AG04450 (cell line): ENCODE results near the gene VSTM4. TPM values are rescaled to one million over a fixed set of nuclear protein-coding genes. Genes with fewer than 3 reads are reported as not detected.

ENCODE experiments used
- CTCF ChIA-PET: fragments of 300-600, 350-600 bp; formaldehyde crosslinking; extraction: SDS; loops from one replicate; lab custom pipeline; 2022; ENCODE audit warnings: antibody characterized with exemption, inconsistent platforms; lab: Charles Lee
- POLR2A ChIA-PET: fragments of 350-600 bp; formaldehyde crosslinking; extraction: SDS; loops from one replicate; lab custom pipeline; 2021; ENCODE audit warnings: antibody characterized with exemption, inconsistent platforms; lab: Yijun Ruan, JAX
- DNase-seq: peaks from one replicate; pipeline ENCODE4 v3.0.0-alpha.2; 2011; ENCODE audit warnings: low read depth, low spot score
- H3K27ac ChIP-seq: one replicate; pipeline ENCODE4 v1.5.1; 2012; ENCODE audit warnings: low read depth, low read length, control low read depth
- H3K27me3 ChIP-seq: one replicate; pipeline ENCODE4 v1.6.0; 2012; ENCODE audit warnings: low read length; ENCODE audit not compliant: control insufficient read depth, insufficient read depth
- H3K4me3 ChIP-seq: 2 replicates; pipeline ENCODE4 v1.5.1; 2011; ENCODE audit warnings: mild to moderate bottlenecking, low read depth, low read length, control low read depth
- H3K9me3 ChIP-seq: 2 replicates; pipeline ENCODE4 v1.5.1; 2012; ENCODE audit warnings: low read length; ENCODE audit not compliant: control insufficient read depth, insufficient read depth
- polyA plus RNA-seq: library from polyadenylated mRNA; depleted of rRNA; stranded (reverse); fragments of >200 nt; gene quantifications from 2 replicates; pipeline ENCODE4 v1.2.3, GENCODE V29; 2011
- TF ChIP-seq, protein P1 (sequence below): IDR thresholded peaks from 2 replicates; pipeline ENCODE4 v1.5.1; 2011; ENCODE audit warnings: low read depth, low read length, control low read depth, inconsistent platforms

VSTM4 gene
- polyA plus RNA-seq, 1 experiment, result 3.6 TPM

DNA sequence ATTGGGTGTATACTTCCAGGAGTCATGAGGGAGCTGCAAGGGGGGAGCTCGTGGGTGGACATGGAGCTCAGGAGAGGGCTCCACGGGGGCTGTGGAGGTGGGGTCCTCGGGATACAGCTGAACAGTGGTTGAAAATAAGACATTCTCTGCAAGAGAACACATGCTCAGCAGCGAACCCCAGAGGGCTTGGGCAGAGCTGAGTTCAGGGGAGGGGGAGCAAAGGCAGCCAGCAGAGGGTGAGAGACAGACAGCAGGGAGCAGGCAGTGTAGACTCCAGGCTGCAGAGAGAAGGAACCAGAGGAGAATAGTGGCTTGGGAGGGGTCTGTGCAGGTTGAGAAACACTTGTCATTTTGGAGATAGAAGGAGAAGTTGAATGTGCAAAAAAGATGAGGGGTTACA is 102.7 kb downstream of the VSTM4 start:
- Histone ChIP-seq H3K4me3 (no peak overlapping the region), H3K27me3 (peaks cover 17% of the 10 kb centered on the region), H3K9me3 (no peaks in the 10 kb centered on the region), H3K27ac (no peak overlapping the region)
- no peak for DNase-seq
- ChIA-PET POLR2A (interaction anchor here (0.6 kb wide), 1 partner anchor 201 kb away, joined by 3 read pairs; no protein-coding TSS in a partner anchor), CTCF (interaction anchor here (1.9 kb wide), 1 partner anchor 11 kb away, joined by 4 read pairs; no protein-coding TSS in a partner anchor)
- TF ChIP-seq, protein P1, sequence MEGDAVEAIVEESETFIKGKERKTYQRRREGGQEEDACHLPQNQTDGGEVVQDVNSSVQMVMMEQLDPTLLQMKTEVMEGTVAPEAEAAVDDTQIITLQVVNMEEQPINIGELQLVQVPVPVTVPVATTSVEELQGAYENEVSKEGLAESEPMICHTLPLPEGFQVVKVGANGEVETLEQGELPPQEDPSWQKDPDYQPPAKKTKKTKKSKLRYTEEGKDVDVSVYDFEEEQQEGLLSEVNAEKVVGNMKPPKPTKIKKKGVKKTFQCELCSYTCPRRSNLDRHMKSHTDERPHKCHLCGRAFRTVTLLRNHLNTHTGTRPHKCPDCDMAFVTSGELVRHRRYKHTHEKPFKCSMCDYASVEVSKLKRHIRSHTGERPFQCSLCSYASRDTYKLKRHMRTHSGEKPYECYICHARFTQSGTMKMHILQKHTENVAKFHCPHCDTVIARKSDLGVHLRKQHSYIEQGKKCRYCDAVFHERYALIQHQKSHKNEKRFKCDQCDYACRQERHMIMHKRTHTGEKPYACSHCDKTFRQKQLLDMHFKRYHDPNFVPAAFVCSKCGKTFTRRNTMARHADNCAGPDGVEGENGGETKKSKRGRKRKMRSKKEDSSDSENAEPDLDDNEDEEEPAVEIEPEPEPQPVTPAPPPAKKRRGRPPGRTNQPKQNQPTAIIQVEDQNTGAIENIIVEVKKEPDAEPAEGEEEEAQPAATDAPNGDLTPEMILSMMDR, result no peak

DNA sequence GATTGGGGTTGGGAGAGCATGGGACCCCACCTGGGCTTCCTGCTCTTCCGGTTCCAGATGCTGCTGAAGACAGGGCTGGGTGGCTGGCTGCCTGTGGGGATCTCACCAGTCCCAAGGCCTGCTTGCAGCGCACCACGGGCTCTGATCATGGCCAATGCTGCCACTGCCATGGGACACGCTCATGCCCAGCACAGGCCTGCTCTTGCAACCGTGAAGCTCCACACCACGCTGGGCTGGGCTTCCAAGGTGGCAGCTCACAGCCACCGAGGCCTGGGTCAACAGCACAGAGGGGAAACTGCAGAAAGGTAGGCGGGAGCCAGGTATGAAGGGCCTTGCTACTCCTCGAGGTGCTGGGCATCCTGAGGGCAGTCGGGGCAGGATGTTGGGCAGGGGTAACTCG is 103.6 kb downstream of the VSTM4 start:
- ChIA-PET CTCF (no interaction called here), POLR2A (no interaction called here)
- H3K4me3 ChIP-seq, result no peak overlapping the region
- TF ChIP-seq, protein P1, result no peak
- no peak overlapping the region for H3K27ac ChIP-seq
- no peaks in the 10 kb centered on the region for H3K9me3 ChIP-seq
- peaks cover 17% of the 10 kb centered on the region for H3K27me3 ChIP-seq
- no peak for DNase-seq

DNA sequence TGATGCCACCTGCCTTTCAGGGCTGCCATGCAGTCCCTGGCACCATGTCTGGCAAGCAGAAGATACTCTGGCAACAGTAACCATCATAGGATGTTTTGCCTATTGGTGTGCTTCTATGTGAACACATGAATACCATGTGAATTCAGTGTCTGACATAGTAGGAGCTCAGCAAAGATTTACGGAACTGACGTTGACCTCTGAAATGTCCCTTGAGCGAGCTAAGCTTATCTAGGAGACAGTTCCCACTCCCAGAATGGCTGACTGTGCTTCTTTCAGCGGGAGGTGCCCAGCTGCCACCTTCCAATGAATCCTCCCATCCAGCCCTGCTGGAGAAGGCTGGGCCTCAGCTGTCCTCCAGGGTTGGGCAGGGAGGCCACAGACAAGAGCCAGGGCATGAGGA is 104.5 kb downstream of the VSTM4 start:
- Histone ChIP-seq H3K27me3 (peaks cover 18% of the 10 kb centered on the region), H3K9me3 (no peaks in the 10 kb centered on the region), H3K27ac (no peak overlapping the region), H3K4me3 (no peak overlapping the region)
- TF ChIP-seq, protein P1, result no peak
- POLR2A ChIA-PET, result no interaction called here
- CTCF ChIA-PET, result no interaction called here
- DNase-seq, result no peak

DNA sequence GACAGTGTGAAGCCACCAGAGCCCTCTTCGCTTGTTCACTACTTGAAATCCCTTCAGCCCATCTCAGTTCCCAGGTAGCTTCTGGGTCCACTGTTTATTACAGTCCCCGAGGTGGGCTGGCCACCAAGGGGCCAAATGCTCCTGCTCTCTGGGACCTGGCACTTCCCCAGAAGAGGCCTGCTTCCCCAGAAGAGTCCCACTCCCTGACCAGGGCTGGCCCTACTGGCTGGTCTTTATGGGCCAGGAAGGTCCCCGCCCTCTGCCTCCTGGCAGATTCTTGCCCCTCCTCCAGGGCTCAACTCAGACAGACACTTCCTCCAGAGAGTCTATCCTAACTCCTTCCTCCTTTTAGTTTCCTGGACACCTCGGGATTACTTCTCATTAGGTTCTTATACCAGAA is 105.0 kb downstream of the VSTM4 start:
- no peak overlapping the region for H3K27ac ChIP-seq
- peaks cover 19% of the 10 kb centered on the region for H3K27me3 ChIP-seq
- DNase-seq, result no peak
- ChIA-PET POLR2A (no interaction called here), CTCF (no interaction called here)
- H3K4me3 ChIP-seq, result no peak overlapping the region
- TF ChIP-seq, protein P1, result no peak
- no peaks in the 10 kb centered on the region for H3K9me3 ChIP-seq

DNA sequence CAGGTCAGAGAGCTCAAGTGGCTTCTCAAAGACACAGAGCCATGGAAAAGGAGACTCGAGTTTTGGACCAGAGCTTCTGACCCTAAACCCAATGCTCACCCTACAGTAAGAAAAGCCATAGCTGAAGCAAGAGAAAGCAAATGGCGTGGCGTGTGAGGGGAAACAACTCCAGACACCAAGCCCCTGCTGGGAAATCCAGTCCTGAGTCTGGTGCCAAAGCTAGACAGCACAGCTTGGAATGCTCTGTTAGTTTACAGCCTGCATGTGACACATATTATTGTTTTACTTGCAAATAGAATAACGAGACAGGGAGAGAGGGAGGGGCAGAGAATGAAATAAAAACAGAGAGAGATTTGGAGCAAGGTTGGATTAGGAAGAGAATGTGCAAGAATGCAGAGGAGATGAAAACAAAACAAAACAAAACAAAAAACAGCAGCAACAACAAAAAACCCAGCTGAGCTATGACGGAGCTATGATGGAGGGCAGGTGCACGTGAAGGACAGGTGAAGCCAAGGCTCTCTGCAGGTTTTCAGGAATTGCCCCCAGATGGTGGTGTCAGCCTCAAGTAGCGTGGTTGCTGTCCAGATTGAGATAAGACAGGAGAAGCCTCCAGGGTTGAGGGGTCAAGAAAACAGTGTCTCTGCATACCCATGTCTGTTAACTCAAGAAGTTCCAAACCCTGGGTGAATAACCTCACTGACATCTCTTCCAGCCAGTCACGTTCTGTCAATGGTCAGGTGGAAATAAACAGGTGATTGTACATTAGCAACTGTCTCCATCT is 105.9 kb downstream of the VSTM4 start:
- ChIA-PET POLR2A (no interaction called here), CTCF (no interaction called here)
- Histone ChIP-seq H3K27me3 (peaks cover 17% of the 10 kb centered on the region), H3K9me3 (no peaks in the 10 kb centered on the region), H3K4me3 (no peak overlapping the region), H3K27ac (no peak overlapping the region)
- no peak for DNase-seq
- TF ChIP-seq, protein P1, result no peak
